Heart right ventricle (tissue), 16 donors: ENCODE measurements around the gene OCLN. TPM values are rescaled to one million over a fixed set of nuclear protein-coding genes. Genes with fewer than 3 reads are reported as not detected.
"Not testable (repeated sequence)": the region's sequence is repeated elsewhere in the genome, so short reads cannot be mapped to it uniquely, and the experiment has no call there.

ENCODE experiments used
- ATAC-seq, 8 donors: fragments of 200-7000 bp; cut with Tn5 transposase; one replicate each; pipeline ENCODE4 v1.9.1; 2020; ENCODE audit warnings: mild to moderate bottlenecking in 8 of 8, moderate library complexity in 8 of 8, moderate number of reproducible peaks in 1 of 8
- DNase-seq, 2 donors: peaks; one replicate each; pipeline ENCODE4 v3.0.0-alpha.2; 2020
- H3K27ac ChIP-seq, 10 donors: fragments of 200-600 bp; sonication (generic) in 2 of 10; one replicate each; pipeline versions ENCODE4 v1.5.0 to v1.8.0; 2020 to 2022; ENCODE audit warnings: mild to moderate bottlenecking in 3 of 10
- H3K27me3 ChIP-seq, 7 donors: fragments of 200-600 bp; one replicate each; pipeline ENCODE4 v1.8.0; 2021 to 2022; ENCODE audit warnings: mild to moderate bottlenecking in 2 of 7
- H3K36me3 ChIP-seq, 9 donors: fragments of 200-600 bp; sonication (generic) in 1 of 9; one replicate each; pipeline versions ENCODE4 v1.5.0 to v1.8.0; 2020 to 2022; ENCODE audit warnings: mild to moderate bottlenecking in 2 of 9
- H3K4me1 ChIP-seq, 9 donors: fragments of 200-600 bp; sonication (generic) in 1 of 9; one replicate each; pipeline versions ENCODE4 v1.5.0 to v1.8.0; 2020 to 2022; ENCODE audit warnings: mild to moderate bottlenecking in 4 of 9
- H3K4me3 ChIP-seq, 10 donors: fragments of 200-600 bp; sonication (generic) in 2 of 10; one replicate each; pipeline versions ENCODE4 v1.5.0 to v1.8.0; 2020 to 2022; ENCODE audit warnings: mild to moderate bottlenecking in 7 of 10, moderate library complexity in 2 of 10
- H3K9me3 ChIP-seq, 11 donors: fragments of 200-600 bp in 10 of 11; sonication (generic) in 2 of 11; one replicate each; pipeline versions ENCODE4 v1.5.0 to v1.8.0; 2013 to 2022; ENCODE audit warnings: mild to moderate bottlenecking in 2 of 11, control low read depth in 1 of 11, moderate library complexity in 1 of 11
- WGBS, 2 donors: extraction: QIAGEN DNeasy Blood & Tissue Kit; methylation state at CpG; one replicate each; pipeline ENCODE4 v1.1.7; 2013; ENCODE audit warnings: inconsistent platforms in 1 of 2; 5-methylcytosine and 5-hydroxymethylcytosine counted together
- intact Hi-C, 10 donors: fragments of 100-400 bp; cut with DNase I; formaldehyde crosslinking; loops; one replicate each; pipeline versions ENCODE4 v1.11.1 to v1.14.2; 2022
- polyA plus RNA-seq, 2 donors: library from polyadenylated mRNA; stranded (reverse); fragments of 200-250 nt; gene quantifications; one replicate each; pipeline ENCODE4 v1.2.3, GENCODE V29; 2013
- total RNA-seq, 10 donors: library from RNA; stranded (reverse); fragmentation: NEBNext Ultra II Directional in 3 of 10; extraction: Animal tissue kit (Norgen Biotek cat#: 25700) in 3 of 10; gene quantifications; one replicate each; pipeline versions ENCODE4 v1.2.1 to v1.2.4, GENCODE V29; 2021 to 2023
- TF ChIP-seq, protein P1 (sequence below), 9 donors: fragments of 200-600 bp; sonication (generic) in 2 of 9; IDR thresholded peaks; one replicate each; pipeline versions ENCODE4 v1.5.0 to v1.8.0; 2021 to 2022; ENCODE audit warnings: antibody characterized with exemption in 9 of 9, mild to moderate bottlenecking in 5 of 9, moderate library complexity in 1 of 9
- donor health status: Arrhythmogenic right ventricular cardiomyopathy.
- donor health status: ischemic (EF 13 %, LVEDD 7.1; RV severe dilation, severe dysfunction).
- donor health status: healthy with polysubstance abuse.
- donor health status: DM: no; HTN: yes; CAD: no.
- donor health status: DM: no; HTN: no; CAD: no.
- donor health status: ischemic (EF 25% LVEDD 6.9; RV normal size, moderate dysfunction).
- donor health status: ischemic (EF 25% LVEDD 5.7; RV mildly dilated, moderate dysfunction).
- donor health status: healthy.
- donor health status: DM: yes; HTN: yes; CAD: no.
- donor health status: Ischemic cardiomyopathy.
- donor health status: ischemic (EF 35%, LVEDD 5.7; RV mildly dilated, moderate dysfunction).
- donor health status: nonischemic (EF 11% LVEDD 7.7; RV severe dilation, severe dysfunction).
- donor health status: DM: yes; HTN: yes; CAD: no.
- donor health status: PGD.
- donor health status: ischemic (EF 29% LVEDD 5.4; RV normal size, mild dysfunction).
- donor health status: nonischemic (EF 23%, LVEDD 6.1; RV moderate dilation, normal function).

OCLN gene
- total and polyA plus RNA-seq, 12 donors: 0.30 to 6.5 (median 1.9) TPM

DNA sequence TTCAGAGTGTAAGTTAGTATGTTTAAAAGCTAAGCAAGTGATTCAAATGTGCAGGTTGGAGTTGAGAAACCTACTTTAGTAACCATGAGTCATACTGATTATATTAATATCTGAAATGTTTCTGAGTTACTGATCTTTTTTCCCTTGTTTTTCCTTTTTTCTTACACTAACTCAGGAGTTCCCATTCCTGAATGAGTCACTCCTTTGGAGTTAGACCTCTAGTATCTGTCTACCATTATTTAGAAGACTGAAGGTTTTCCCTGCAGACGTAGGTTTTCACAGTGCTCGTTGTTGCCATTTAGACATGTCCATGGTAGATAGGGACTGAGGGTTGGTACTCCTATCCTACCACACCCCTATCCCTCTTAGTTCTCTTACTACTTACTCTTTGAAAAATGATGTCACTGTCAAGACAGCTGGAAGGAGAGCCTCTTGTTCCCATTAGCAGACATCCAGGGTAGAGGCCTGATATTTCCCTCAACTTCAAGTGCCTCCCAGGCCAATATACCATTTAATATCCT is 20.2 kb downstream of the OCLN start:
- Histone ChIP-seq H3K36me3 (no peaks in the 10 kb centered on the region), H3K9me3 (no peaks in the 10 kb centered on the region), H3K4me1 (peaks cover 0 to 4% (median 0%) of the 10 kb centered on the region in 9 donors), H3K27me3 (no peaks in the 10 kb centered on the region), H3K27ac (no peak overlapping the region), H3K4me3 (no peak overlapping the region)
- DNase-seq (no peak), ATAC-seq (no peak)
- 80 to 81% methylated on average over 2 of the region's 2 CpGs for WGBS, 2 donors
- TF ChIP-seq, protein P1, sequence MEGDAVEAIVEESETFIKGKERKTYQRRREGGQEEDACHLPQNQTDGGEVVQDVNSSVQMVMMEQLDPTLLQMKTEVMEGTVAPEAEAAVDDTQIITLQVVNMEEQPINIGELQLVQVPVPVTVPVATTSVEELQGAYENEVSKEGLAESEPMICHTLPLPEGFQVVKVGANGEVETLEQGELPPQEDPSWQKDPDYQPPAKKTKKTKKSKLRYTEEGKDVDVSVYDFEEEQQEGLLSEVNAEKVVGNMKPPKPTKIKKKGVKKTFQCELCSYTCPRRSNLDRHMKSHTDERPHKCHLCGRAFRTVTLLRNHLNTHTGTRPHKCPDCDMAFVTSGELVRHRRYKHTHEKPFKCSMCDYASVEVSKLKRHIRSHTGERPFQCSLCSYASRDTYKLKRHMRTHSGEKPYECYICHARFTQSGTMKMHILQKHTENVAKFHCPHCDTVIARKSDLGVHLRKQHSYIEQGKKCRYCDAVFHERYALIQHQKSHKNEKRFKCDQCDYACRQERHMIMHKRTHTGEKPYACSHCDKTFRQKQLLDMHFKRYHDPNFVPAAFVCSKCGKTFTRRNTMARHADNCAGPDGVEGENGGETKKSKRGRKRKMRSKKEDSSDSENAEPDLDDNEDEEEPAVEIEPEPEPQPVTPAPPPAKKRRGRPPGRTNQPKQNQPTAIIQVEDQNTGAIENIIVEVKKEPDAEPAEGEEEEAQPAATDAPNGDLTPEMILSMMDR (IDR thresholded peaks at IDR 0.05): no peak
- intact Hi-C loops: loop anchor here in 1 of 10 donors (10.0 kb wide), 1 partner anchor 48 kb away; no protein-coding TSS in a partner anchor

DNA sequence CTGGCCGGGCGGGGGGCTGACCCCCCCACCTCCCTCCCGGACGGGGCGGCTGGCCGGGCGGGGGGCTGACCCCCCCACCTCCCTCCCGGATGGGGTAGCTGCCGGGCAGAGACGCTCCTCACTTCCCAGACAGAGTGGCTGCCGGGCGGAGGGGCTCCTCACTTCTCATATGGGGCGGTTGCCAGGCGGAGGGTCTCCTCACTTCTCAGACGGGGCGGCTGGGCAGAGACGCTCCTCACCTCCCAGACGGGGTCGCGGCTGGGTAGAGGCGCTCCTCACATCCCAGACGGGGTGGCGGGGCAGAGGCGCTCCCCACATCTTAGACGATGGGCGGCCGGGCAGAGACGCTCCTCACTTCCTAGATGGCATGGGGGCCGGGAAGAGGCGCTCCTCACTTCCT is 23.0 kb downstream of the OCLN start:
- not testable (repeated sequence) for DNase-seq, H3K9me3 ChIP-seq, H3K27ac ChIP-seq, H3K27me3 ChIP-seq, H3K4me1 ChIP-seq, H3K36me3 ChIP-seq, H3K4me3 ChIP-seq, ATAC-seq
- WGBS, 2 donors: 99 to 100% methylated on average over 13 to 18 of the region's 30 CpGs
- intact Hi-C loops: loop anchor here in 1 of 10 donors (10.0 kb wide), 1 partner anchor 51 kb away; no protein-coding TSS in a partner anchor

DNA sequence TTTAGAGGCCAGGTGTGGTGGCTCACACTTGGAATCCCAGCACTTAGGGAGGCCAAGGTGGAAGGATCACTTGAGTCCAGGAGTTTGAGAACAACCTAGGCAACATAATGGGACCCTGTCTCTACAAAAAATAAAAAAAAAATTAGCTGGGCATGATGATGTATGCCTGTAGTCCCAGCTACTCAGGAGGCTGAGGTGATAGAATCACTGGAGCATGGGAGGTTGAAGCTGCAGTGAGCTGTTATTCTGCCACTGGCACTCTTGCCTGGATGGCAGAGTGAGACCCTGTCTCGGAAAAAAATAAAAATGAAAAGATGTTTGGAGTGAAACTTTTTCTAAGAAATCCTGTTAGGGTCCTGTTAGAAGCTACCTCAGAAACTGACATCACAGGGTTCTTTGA is 24.2 kb downstream of the OCLN start:
- 92 to 96% methylated on average over 1 of the region's 1 CpG for WGBS, 2 donors
- Histone ChIP-seq H3K4me1 (peaks cover 0 to 5% (median 0%) of the 10 kb centered on the region in 9 donors), H3K27ac (no peak overlapping the region), H3K9me3 (no peaks in the 10 kb centered on the region), H3K27me3 (no peaks in the 10 kb centered on the region), H3K36me3 (no peaks in the 10 kb centered on the region), H3K4me3 (no peak overlapping the region)
- no peak for DNase-seq
- intact Hi-C loops: loop anchor here in 1 of 10 donors (10.0 kb wide), 1 partner anchor 52 kb away; no protein-coding TSS in a partner anchor
- TF ChIP-seq, protein P1 (IDR thresholded peaks at IDR 0.05): no peak
- no peak for ATAC-seq

DNA sequence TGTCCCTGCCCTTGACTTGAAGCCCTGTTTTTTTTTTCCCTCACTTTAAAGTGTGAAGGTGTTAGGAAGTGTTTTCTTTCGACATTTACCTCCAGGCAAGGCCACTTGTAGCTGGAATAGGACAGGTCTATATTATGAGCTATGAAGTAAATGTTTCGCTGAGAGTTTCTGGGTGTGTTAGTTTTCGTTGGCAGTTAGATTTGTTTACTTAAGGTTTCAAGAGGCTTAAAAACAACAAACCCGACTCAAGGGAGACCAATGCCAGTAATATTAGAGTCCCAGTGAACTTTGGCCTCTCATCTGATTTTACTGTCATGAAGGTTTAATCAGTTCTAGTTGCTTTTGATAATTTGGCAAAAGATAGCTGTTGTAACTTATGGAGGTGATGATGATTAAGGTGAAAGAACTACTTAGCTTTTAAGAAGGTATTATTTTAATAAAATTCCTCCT is 25.2 kb downstream of the OCLN start:
- Histone ChIP-seq H3K9me3 (no peaks in the 10 kb centered on the region), H3K4me3 (no peak overlapping the region), H3K27ac (no peak overlapping the region), H3K36me3 (no peaks in the 10 kb centered on the region), H3K27me3 (no peaks in the 10 kb centered on the region), H3K4me1 (peaks cover 0 to 5% (median 0%) of the 10 kb centered on the region in 9 donors)
- DNase-seq (no peak), ATAC-seq (peak in 1 of 8 donors; percentile 25)
- TF ChIP-seq, protein P1 (IDR thresholded peaks at IDR 0.05): no peak
- intact Hi-C loops: loop anchor here in 1 of 10 donors (10.0 kb wide), 1 partner anchor 53 kb away; no protein-coding TSS in a partner anchor
- WGBS, 2 donors: 32 to 43% methylated on average over 4 of the region's 4 CpGs

DNA sequence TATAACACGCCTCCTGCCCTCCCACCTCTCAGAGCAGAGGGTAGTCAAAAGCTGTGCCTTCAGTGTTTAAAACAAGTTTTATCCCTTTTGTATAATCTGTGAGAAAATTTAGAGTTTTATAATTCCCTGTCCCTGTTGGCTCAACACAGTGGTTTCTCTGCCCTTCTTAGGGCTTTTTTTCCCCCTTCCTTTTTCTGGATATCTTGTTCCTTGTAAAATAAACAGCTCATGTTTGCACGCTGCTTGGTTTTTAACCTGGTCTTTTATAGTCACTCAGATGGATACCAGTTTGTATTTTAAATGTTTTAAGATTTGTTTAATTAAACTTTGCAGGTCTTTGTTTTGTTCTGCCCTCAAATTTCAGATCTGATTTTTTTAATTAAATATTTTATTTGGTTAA is 26.7 kb downstream of the OCLN start:
- Histone ChIP-seq H3K27me3 (no peaks in the 10 kb centered on the region), H3K36me3 (no peaks in the 10 kb centered on the region), H3K4me3 (no peak overlapping the region), H3K9me3 (no peaks in the 10 kb centered on the region), H3K27ac (no peak overlapping the region), H3K4me1 (peaks cover 0 to 5% (median 0%) of the 10 kb centered on the region in 9 donors)
- 85 to 87% methylated on average over 2 of the region's 2 CpGs for WGBS, 2 donors
- DNase-seq: no peak
- TF ChIP-seq, protein P1 (IDR thresholded peaks at IDR 0.05): no peak
- no peak for ATAC-seq
- intact Hi-C loops: loop anchor here in 1 of 10 donors (10.0 kb wide), 1 partner anchor 54 kb away; no protein-coding TSS in a partner anchor
